H9 (cell line): ENCODE data around the gene PTPRQ. TPM values are rescaled to one million over a fixed set of nuclear protein-coding genes. Genes with fewer than 3 reads are reported as not detected.

Source experiments
- DNase-seq: peaks from one replicate; pipeline ENCODE4 v3.0.0-alpha.2; 2017
- H2AFZ ChIP-seq: one replicate; pipeline ENCODE4 v1.6.1; 2013; ENCODE audit warnings: mild to moderate bottlenecking, low read length, control low read depth, moderate library complexity
- H2AK5ac ChIP-seq: 2 replicates; pipeline ENCODE4 v1.6.1; 2013; ENCODE audit warnings: low read length, control low read depth, mixed read lengths; ENCODE audit not compliant: insufficient read length
- H2BK120ac ChIP-seq: one replicate; pipeline ENCODE4 v1.6.1; 2013; ENCODE audit warnings: low read depth, mild to moderate bottlenecking, low read length, control low read depth, inconsistent platforms; ENCODE audit not compliant: poor library complexity, severe bottlenecking
- H2BK12ac ChIP-seq: 2 replicates; pipeline ENCODE4 v1.6.1; 2013; ENCODE audit warnings: low read length, control low read depth, mixed read lengths, low read depth; ENCODE audit not compliant: insufficient read length
- H2BK15ac ChIP-seq: 2 replicates; pipeline ENCODE4 v1.6.1; 2013; ENCODE audit warnings: low read depth, low read length, control low read depth
- H2BK20ac ChIP-seq: one replicate; pipeline ENCODE4 v1.6.1; 2013; ENCODE audit warnings: low read depth, mild to moderate bottlenecking, low read length, control low read depth, inconsistent platforms; ENCODE audit not compliant: poor library complexity, severe bottlenecking
- H2BK5ac ChIP-seq: 2 replicates; pipeline ENCODE4 v1.6.1; 2013; ENCODE audit warnings: low read length, control low read depth, mixed read lengths; ENCODE audit not compliant: insufficient read length
- H3K14ac ChIP-seq: 2 replicates; pipeline ENCODE4 v1.6.1; 2013; ENCODE audit warnings: low read length, control low read depth; ENCODE audit not compliant: insufficient read depth
- H3K18ac ChIP-seq: 2 replicates; pipeline ENCODE4 v1.6.1; 2013; ENCODE audit warnings: low read depth, mild to moderate bottlenecking, mixed read lengths, low read length, control low read depth; ENCODE audit not compliant: insufficient read length
- H3K23ac ChIP-seq: 2 replicates; pipeline ENCODE4 v1.6.1; 2013; ENCODE audit warnings: low read length, control low read depth, mixed read lengths, low read depth; ENCODE audit not compliant: insufficient read length
- H3K23me2 ChIP-seq: 2 replicates; pipeline ENCODE4 v1.6.1; 2013; ENCODE audit warnings: low read depth, mild to moderate bottlenecking, mixed read lengths, low read length, control low read depth; ENCODE audit not compliant: insufficient read length, poor library complexity, severe bottlenecking
- H3K27ac ChIP-seq: 2 replicates; pipeline ENCODE4 v1.5.1; 2013; ENCODE audit warnings: low read length, control low read depth, mixed read lengths, low read depth; ENCODE audit not compliant: insufficient read length
- H3K27me3 ChIP-seq: 2 replicates; pipeline ENCODE4 v1.6.1; 2013; ENCODE audit warnings: low read length, control low read depth, inconsistent platforms; ENCODE audit not compliant: insufficient read depth
- H3K4ac ChIP-seq: 2 replicates; pipeline ENCODE4 v1.6.1; 2013; ENCODE audit warnings: low read depth, mild to moderate bottlenecking, control low read depth, inconsistent platforms, low read length, moderate library complexity
- H3K4me1 ChIP-seq: 2 replicates; pipeline ENCODE4 v1.6.1; 2013; ENCODE audit warnings: low read length, control low read depth, inconsistent platforms; ENCODE audit not compliant: insufficient read depth
- H3K4me2 ChIP-seq: 2 replicates; pipeline ENCODE4 v1.6.1; 2013; ENCODE audit warnings: low read length, control low read depth, mixed read lengths; ENCODE audit not compliant: insufficient read length, insufficient read depth
- H3K56ac ChIP-seq: 2 replicates; pipeline ENCODE4 v1.6.1; 2013; ENCODE audit warnings: low read depth, mild to moderate bottlenecking, mixed read lengths, low read length, control low read depth; ENCODE audit not compliant: insufficient read length
- H3K79me1 ChIP-seq: 2 replicates; pipeline ENCODE4 v1.6.1; 2013; ENCODE audit warnings: low read depth, mild to moderate bottlenecking, moderate library complexity, low read length, control low read depth, inconsistent platforms; ENCODE audit not compliant: insufficient read depth, poor library complexity, severe bottlenecking
- H3K79me2 ChIP-seq: 2 replicates; pipeline ENCODE4 v1.6.1; 2013; ENCODE audit warnings: low read length, control low read depth, inconsistent platforms; ENCODE audit not compliant: insufficient read depth
- H3K9ac ChIP-seq: 2 replicates; pipeline ENCODE4 v1.6.1; 2013; ENCODE audit warnings: low read length, control low read depth, mixed read lengths; ENCODE audit not compliant: insufficient read length; ENCODE audit errors: extremely low read depth
- H3K9me3 ChIP-seq: one replicate; pipeline ENCODE4 v1.6.1; 2013; ENCODE audit warnings: low read depth, low read length, inconsistent platforms; ENCODE audit not compliant: control insufficient read depth
- H3T11ph ChIP-seq: one replicate; pipeline ENCODE4 v1.6.1; 2013; ENCODE audit warnings: mild to moderate bottlenecking, low read length, control low read depth, inconsistent platforms
- H4K20me1 ChIP-seq: one replicate; pipeline ENCODE4 v1.6.1; 2013; ENCODE audit not compliant: control insufficient read depth, insufficient read length, insufficient read depth
- H4K5ac ChIP-seq: 2 replicates; pipeline ENCODE4 v1.6.1; 2013; ENCODE audit warnings: low read depth, mild to moderate bottlenecking, mixed read lengths, low read length, control low read depth; ENCODE audit not compliant: insufficient read length
- H4K8ac ChIP-seq: replicated peaks from 2 replicates; pipeline ENCODE4 v1.6.1; 2013; ENCODE audit warnings: low read length, control low read depth, mixed read lengths, low read depth; ENCODE audit not compliant: insufficient read length
- H4K91ac ChIP-seq: 2 replicates; pipeline ENCODE4 v1.6.1; 2013; ENCODE audit warnings: low read depth, mild to moderate bottlenecking, moderate library complexity, mixed read lengths, low read length, control low read depth; ENCODE audit not compliant: insufficient read length
- H3K27ac Mint-ChIP-seq, 3 experiments: 2 replicates in 2 of 3; 3 replicates in 1 of 3; pipeline ENCODE4 v1.8.0; 2020 to 2021; ENCODE audit warnings: mixed read lengths in 3 of 3, mild to moderate bottlenecking in 1 of 3, moderate library complexity in 1 of 3
- H3K27me3 Mint-ChIP-seq: 2 replicates; pipeline ENCODE4 v1.8.0; 2021; ENCODE audit warnings: low read depth, mild to moderate bottlenecking, moderate library complexity, mixed read lengths
- H3K36me3 Mint-ChIP-seq, 3 experiments: 2 replicates in 2 of 3; 3 replicates in 1 of 3; pipeline ENCODE4 v1.8.0; 2020 to 2021; ENCODE audit warnings: low read depth in 3 of 3, mixed read lengths in 3 of 3; ENCODE audit not compliant: insufficient read depth in 1 of 3
- H3K4me1 Mint-ChIP-seq, 2 experiments: 2 replicates each; pipeline ENCODE4 v1.8.0; 2020; ENCODE audit warnings: mixed read lengths in 2 of 2
- H3K4me3 Mint-ChIP-seq, 2 experiments: 2 replicates in 1 of 2; 3 replicates in 1 of 2; pipeline ENCODE4 v1.8.0; 2020 to 2021; ENCODE audit warnings: mild to moderate bottlenecking in 2 of 2, mixed read lengths in 2 of 2, moderate library complexity in 1 of 2
- H3K9me3 Mint-ChIP-seq, 2 experiments: 2 replicates in 1 of 2; 3 replicates in 1 of 2; pipeline ENCODE4 v1.8.0; 2020; ENCODE audit warnings: mild to moderate bottlenecking in 2 of 2, mixed read lengths in 2 of 2, moderate library complexity in 1 of 2
- CTCF ChIP-seq: fragments of 200-600 bp; sonication (generic); conservative IDR thresholded peaks from 3 replicates; pipeline ENCODE4 v1.8.0; 2021; ENCODE audit warnings: antibody characterized with exemption, mild to moderate bottlenecking
- WGBS: extraction: QIAGEN DNeasy Blood & Tissue Kit; methylation state at CpG from one replicate; pipeline ENCODE4 v1.1.7; 2013; ENCODE audit warnings: missing lambda C conversion rate, low lambda C conversion rate, mixed read lengths; ENCODE audit not compliant: insufficient read length; ENCODE audit errors: extremely low coverage; 5-methylcytosine and 5-hydroxymethylcytosine counted together
- total RNA-seq: library from RNA; stranded (reverse); gene quantifications from 2 replicates; pipeline ENCODE4 v1.2.1, GENCODE V29; 2021

Gene PTPRQ
- total RNA-seq, 1 experiment from 2014 or later = not detected

GRCh38 chr12:80445083-80445793 lies 1.2 kb downstream of the PTPRQ start:
- no peak overlapping the region for H3K9ac ChIP-seq
- no peak overlapping the region for H4K8ac ChIP-seq
- no CpG with 5 or more reads among the region's 5 CpGs for WGBS
- no peak overlapping the region for H3T11ph ChIP-seq
- H4K5ac ChIP-seq = no peak overlapping the region
- H3K4me2 ChIP-seq = no peak overlapping the region
- H2BK12ac ChIP-seq = no peak overlapping the region
- no peaks in the 10 kb centered on the region for H3K27me3 Mint-ChIP-seq
- no peaks in the 10 kb centered on the region for H4K20me1 ChIP-seq
- TF ChIP-seq CTCF = no peak
- H3K27me3 ChIP-seq = no peaks in the 10 kb centered on the region
- peaks cover 0 to 5% of the 10 kb centered on the region in 2 experiments; a peak in 2 of 5 replicates for H3K9me3 Mint-ChIP-seq
- H4K91ac ChIP-seq = no peak overlapping the region
- H3K56ac ChIP-seq = no peak overlapping the region
- no peak overlapping the region for H3K23ac ChIP-seq
- no peak overlapping the region for H3K4me3 Mint-ChIP-seq
- H2BK120ac ChIP-seq = no peak overlapping the region
- no peak overlapping the region for H2BK5ac ChIP-seq
- H2AK5ac ChIP-seq = no peak overlapping the region
- DNase-seq = no peak
- H3K36me3 Mint-ChIP-seq = peaks cover 0 to 5% (median 0%) of the 10 kb centered on the region in 3 experiments; a peak in 1 of 7 replicates
- no peak overlapping the region for H3K27ac ChIP-seq
- no peaks in the 10 kb centered on the region for H3K4me1 ChIP-seq
- no peaks in the 10 kb centered on the region for H3K4me1 Mint-ChIP-seq
- H3K79me1 ChIP-seq = no peaks in the 10 kb centered on the region
- H3K27ac Mint-ChIP-seq = no peak overlapping the region
- no peak overlapping the region for H2BK20ac ChIP-seq
- H3K14ac ChIP-seq = no peak overlapping the region
- H3K23me2 ChIP-seq = no peaks in the 10 kb centered on the region
- H3K79me2 ChIP-seq = no peaks in the 10 kb centered on the region
- no peak overlapping the region for H2AFZ ChIP-seq
- H2BK15ac ChIP-seq = no peak overlapping the region
- H3K4ac ChIP-seq = no peak overlapping the region
- H3K9me3 ChIP-seq = no peaks in the 10 kb centered on the region
- no peak overlapping the region for H3K18ac ChIP-seq
